GM04504 (cell line): ENCODE data around the gene ACBD4.

Experiments used
- DNase-seq: peaks from one replicate; pipeline ENCODE4 v3.0.0-alpha.2; 2012; ENCODE audit warnings: low read depth

Gene ACBD4

GRCh38 chr17:45155483-45155882 is 20.0 kb downstream of the ACBD4 start:
- DNase-seq = no peak

GRCh38 chr17:45156242-45156641 is 20.8 kb downstream of the ACBD4 start:
- no peak for DNase-seq

GRCh38 chr17:45160447-45161287 is 25.2 kb downstream of the ACBD4 start:
- DNase-seq = no peak

GRCh38 chr17:45161288-45162024 is 26.0 kb downstream of the ACBD4 start, which contains the start of gene HEXIM2:
Gene HEXIM2 (plus strand): TSS chr17:45161875. CDS start chr17:45162794, 919 bp downstream.
- DNase-seq = peak; percentile 100

GRCh38 chr17:45162025-45162687 is 26.7 kb downstream of the ACBD4 start:
- no peak for DNase-seq

GRCh38 chr17:45164734-45165269 is 29.3 kb downstream of the ACBD4 start:
- no peak for DNase-seq

GRCh38 chr17:45168991-45169752 is 33.7 kb downstream of the ACBD4 start:
- DNase-seq = no peak

- no peak for DNase-seq
Measured at GRCh38 chr17:45170280-45170930, 34.9 kb downstream of the ACBD4 start.

- peak; percentile 82 for DNase-seq
Measured at GRCh38 chr17:45170931-45171337, 35.4 kb downstream of the ACBD4 start.

- no peak for DNase-seq
Measured at GRCh38 chr17:45171338-45172231, 36.1 kb downstream of the ACBD4 start.

GRCh38 chr17:45172232-45172540 is 36.7 kb downstream of the ACBD4 start:
- DNase-seq = no peak

- DNase-seq = no peak
Measured at GRCh38 chr17:45172541-45173286, 37.2 kb downstream of the ACBD4 start.

- DNase-seq = no peak
Measured at GRCh38 chr17:45175759-45176115, 40.2 kb downstream of the ACBD4 start.

GRCh38 chr17:45177563-45177962 is 42.1 kb downstream of the ACBD4 start:
- DNase-seq = no peak

- no peak for DNase-seq
Measured at GRCh38 chr17:45184144-45184543, 48.7 kb downstream of the ACBD4 start.

GRCh38 chr17:45186801-45187354 is 51.4 kb downstream of the ACBD4 start:
- no peak for DNase-seq

GRCh38 chr17:45189009-45189408 is 53.5 kb downstream of the ACBD4 start:
- DNase-seq = no peak

- no peak for DNase-seq
Measured at GRCh38 chr17:45190503-45191255, 55.2 kb downstream of the ACBD4 start.
